KBM-7 (cell line): ENCODE measurements around the gene STK35.

Experiments used
- DNase-seq: peaks from one replicate; pipeline ENCODE4 v3.0.0-alpha.2; 2015
- in situ Hi-C: fragments of 300-500 bp; cut with MboI; formaldehyde crosslinking; loops from 2 replicates; pipeline ENCODE4 v1.14.3; 2020; ENCODE audit warnings: low sequenced_read_pairs, low pct_unique_long_range_greater_than_20kb, mixed read lengths

The STK35 gene

DNA sequence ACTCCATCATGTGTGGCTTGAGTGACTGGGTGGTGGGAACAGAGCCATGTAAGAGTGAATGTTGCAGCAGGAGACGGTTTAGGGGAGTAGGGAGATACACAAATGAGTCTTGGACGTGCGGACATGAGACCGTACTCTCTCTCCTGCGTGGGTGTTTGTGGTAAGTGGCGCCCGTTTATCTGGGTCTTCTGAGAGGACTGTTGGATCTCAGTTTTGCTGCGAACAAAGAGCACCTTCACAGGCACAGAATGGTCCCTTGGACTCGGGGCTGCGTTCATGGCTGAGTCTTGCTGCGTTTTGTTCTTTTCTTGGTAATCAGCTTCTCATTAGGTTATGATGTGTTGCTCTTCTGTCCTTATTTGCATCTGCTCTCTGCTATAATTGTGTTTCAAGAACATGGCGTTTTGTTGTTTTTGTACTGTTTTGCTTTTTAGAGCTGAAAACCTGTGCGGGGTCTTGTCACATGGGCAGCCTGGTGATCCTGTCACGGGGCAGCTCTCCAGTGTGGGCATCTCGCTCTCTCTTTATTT lies 28.5 kb downstream of the STK35 start:
- in situ Hi-C loops, result no loop called here
- DNase-seq, result no peak

DNA sequence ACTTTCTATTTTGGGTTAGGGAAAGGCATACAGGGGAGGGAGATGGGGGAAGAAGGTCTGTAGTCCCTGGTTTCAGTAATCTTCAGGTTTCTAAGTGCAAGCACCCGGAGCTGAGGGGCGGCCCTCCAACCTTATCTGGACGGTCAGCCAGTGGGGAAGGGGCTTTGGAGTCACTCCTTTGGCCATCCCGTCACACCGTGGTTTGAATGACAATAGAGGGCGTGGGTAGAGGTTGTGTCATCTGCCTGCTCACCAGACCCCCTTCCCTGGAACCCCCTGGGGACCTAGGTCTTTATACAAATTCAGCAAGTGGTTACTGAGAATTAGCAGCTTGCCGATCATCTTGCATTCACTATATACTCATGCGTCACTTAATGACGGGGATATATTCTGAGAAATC lies 29.1 kb downstream of the STK35 start:
- DNase-seq, result no peak
- in situ Hi-C loops, result no loop called here

DNA sequence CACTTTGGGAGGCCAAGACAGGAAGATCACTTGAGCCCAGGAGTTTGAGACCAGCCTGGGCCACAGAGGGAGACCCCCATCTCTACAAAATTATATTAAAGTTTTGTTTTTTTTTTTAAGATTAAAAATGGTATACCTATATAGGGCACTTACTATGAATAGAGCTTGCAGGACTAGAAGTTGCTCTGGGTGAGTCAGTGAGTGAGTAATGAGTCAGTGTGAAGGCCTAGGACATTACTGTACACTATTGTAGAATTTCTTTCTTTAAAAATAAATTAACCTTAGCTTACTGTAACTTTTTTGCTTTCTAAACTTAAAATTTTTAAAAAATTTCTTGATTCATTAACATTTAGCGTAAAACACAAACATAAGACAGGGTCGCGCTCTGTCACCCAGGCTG lies 29.7 kb downstream of the STK35 start:
- no peak for DNase-seq
- in situ Hi-C loops, result no loop called here

DNA sequence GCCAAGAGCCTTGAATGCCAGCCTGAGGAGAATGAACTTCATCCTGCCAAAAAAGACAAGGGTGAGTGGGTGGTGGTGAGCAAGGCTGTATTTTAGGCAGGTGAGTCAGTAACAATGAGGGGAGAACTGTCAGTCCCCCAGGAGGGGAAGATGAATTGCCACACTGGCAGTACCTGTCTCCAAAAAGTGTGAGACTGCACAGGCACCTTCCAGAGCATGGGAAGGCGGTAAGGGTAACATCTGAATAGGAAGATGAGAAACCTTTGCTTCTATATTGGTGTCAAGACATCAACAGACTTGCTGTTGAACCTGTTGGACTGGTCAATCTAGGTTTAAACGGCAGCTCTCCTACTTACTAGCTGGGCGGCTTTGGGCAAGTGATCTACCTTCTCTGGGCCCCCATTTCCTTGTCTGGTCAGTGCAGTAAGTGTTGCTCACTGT lies 30.9 kb downstream of the STK35 start:
- no peak for DNase-seq
- in situ Hi-C loops, result no loop called here

DNA sequence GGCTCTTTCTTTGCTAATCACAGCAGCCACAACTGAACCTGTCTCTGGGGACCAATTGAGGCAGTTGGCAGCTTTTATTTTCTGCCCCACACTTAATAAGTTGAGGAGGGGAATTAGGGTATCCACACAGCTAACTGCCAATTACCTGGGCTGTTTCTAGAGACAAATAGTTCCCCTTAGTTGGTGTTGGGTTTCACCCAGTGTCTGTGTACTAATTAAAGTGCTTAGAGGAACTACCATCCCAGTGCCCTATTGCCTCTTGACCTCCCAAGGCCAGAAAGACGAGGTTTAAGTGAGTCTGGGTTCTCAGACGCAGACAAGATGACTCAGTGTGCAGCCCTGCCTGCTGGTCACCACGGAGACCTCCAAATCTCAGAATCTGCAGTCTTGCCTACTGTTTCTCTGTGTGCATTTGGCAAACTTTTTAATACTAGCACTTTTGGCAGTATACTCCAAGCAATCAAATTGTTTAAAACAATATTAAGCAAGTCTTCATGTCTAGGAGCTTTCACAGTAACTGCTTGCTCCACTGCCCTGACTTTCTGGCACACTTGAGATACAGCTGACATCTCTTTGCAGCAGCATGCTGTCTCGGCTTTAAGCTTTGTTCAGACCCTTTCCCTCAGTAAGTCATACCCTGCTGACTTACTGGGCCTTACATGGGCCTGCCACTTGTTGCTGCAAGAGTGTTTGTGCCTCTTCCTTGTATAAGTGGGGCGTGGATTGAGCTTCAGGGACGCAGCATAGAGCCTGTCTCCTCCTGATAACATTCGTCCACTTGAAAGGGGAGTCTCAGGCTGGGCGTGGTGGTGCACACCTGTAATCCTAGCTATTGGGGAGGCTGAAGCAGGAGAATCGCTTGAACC lies 31.9 kb downstream of the STK35 start:
- DNase-seq, result no peak

DNA sequence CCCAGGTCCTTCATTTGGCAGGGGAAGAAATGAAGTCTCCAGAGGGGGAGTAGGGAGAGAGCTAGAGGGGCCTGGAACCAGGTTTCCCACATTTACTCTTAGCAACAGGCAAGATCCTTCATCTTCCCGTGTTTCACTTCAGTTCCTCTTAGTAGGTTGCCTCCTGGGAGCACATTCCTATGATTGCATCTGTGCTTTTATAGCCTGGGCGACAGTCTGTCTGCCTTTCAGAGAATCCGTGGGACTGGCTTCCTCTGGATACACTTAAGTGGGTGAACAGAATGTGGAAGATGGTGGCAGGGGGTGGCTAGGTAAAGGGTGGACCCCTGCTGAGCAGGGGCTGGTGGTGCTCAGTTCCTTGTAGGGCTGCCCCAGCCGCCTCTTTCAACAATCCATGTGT lies 33.4 kb downstream of the STK35 start:
- DNase-seq, result no peak
- in situ Hi-C loops, result no loop called here

More for the DNA sequence above, 31.9 kb downstream of the STK35 start:
- in situ Hi-C loops, result no loop called here

DNA sequence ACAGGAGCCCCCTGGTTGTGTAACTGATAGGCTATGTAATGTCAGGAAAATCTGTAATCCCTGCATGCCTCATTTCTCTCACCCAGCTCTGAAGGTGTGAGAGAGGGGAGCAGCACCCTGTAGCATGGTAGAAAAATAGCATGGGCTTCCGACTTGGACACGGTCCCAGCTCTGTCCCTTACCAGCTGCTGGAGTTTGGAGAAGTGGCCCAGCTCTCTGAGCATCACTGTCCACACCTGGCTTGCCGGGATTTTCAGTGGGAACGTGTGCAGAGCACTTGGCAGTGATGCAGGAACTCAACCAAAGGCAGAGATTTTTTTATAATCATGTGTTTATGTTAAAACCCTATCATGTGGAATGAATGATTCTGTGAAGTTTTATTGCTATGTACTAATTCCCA lies 34.6 kb downstream of the STK35 start:
- no peak for DNase-seq
- in situ Hi-C loops, result no loop called here

DNA sequence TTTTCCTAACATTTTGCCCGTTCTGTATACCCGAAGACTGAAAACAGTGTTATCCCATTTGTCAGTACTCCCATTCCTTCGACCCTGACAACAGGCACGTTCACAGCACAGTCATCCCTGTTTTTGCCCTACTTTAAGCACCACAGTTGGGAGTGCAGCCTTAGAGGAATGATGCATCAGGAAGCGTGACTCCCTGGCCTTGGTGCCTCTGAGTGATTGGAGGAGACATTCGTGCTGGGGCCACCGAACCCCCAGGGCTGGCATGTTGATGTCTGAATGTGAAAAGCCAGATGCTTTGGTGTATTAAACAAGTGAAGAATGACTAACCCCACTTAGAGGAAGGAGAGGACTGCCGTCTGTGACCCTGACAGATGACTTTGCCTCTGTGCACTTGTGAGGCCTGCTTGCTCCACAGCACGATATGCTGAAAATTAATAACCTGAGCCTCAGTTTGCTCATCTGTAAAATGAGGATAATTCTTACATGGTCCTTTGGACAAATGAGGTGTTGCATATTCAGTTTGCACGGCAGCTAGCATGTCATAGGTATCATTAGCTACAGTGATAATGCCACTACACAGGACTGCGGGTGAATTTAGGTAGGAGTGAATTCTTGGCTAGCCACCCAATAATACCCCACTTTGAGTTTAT lies 36.0 kb downstream of the STK35 start:
- DNase-seq, result no peak
- in situ Hi-C loops, result no loop called here

DNA sequence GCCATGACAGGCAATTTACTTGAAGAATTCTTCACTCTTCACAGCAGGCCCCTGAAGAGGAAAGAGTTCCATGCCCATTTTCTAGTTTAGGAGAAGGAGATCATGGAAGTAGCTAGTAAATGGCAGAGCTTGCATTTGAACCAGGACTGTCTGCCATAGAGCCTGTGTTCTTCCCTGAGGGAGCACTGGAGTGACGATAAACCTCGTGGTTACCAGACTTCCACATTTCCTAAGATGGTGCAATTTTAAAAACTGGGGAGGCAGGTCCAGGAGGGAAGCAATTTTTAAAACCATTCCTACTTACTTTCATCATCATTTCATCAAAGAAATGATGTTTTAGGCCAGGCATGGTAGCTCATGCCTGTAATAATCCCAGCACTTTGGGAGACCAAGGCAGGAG lies 36.8 kb downstream of the STK35 start:
- in situ Hi-C loops, result no loop called here
- DNase-seq, result no peak

DNA sequence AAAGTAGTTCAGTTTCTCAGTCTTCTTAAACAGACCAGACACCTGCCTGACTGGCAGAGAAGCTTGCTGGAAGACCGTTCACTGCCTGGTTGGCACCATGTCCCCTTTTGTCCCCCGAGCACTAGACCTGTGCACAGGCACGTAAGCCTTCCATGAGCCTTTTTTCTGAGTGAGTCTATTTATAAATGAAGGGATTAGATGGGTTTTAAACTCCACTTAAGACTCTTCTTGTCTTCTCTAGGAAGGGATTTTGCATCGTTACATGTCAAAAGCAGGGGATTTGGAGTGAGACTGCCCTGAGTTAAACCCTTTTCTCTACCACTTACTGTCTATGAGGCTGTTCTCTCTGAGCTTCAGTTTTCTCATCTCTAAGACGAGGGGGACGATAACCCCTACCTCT lies 37.6 kb downstream of the STK35 start:
- in situ Hi-C loops, result no loop called here
- no peak for DNase-seq

DNA sequence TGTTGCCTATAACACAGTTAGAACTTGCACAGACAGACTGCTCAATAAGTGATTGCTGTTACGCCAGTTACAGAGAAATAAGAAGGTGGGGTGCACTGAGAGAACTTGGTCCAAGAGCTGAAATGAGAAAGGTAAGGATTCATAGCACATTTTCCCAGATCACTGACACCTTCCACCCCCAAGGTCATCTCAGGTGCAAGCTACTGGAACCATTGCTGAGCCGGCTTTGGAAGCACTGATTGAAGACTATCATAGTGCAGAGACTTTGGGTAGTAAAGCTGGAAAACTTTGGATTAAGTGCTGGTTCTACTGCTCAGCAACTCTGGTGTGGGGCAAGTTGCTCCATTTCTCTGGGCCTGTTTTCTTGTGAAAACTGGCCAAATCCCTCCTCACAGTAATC lies 38.1 kb downstream of the STK35 start:
- in situ Hi-C loops, result no loop called here
- no peak for DNase-seq

DNA sequence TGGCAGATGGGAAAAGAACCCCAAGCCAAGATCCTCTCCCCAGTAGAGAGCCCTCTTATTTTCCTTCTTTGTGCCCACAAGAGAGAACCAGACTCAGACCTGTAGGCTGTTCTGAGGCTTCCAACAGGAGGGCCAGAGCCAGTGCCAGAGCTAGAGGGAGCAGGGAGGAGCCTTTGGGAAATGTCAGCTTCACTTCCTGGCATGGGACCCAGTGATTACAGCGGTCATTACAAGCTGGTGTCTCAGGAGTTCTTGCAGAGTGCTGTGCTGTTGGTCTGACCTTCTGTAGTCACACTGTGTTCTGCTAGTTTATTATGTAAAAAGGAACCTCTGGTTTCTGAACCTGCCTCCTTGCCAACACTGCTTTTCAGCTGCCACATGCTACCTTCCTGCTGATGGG lies 38.9 kb downstream of the STK35 start:
- in situ Hi-C loops, result no loop called here
- no peak for DNase-seq

DNA sequence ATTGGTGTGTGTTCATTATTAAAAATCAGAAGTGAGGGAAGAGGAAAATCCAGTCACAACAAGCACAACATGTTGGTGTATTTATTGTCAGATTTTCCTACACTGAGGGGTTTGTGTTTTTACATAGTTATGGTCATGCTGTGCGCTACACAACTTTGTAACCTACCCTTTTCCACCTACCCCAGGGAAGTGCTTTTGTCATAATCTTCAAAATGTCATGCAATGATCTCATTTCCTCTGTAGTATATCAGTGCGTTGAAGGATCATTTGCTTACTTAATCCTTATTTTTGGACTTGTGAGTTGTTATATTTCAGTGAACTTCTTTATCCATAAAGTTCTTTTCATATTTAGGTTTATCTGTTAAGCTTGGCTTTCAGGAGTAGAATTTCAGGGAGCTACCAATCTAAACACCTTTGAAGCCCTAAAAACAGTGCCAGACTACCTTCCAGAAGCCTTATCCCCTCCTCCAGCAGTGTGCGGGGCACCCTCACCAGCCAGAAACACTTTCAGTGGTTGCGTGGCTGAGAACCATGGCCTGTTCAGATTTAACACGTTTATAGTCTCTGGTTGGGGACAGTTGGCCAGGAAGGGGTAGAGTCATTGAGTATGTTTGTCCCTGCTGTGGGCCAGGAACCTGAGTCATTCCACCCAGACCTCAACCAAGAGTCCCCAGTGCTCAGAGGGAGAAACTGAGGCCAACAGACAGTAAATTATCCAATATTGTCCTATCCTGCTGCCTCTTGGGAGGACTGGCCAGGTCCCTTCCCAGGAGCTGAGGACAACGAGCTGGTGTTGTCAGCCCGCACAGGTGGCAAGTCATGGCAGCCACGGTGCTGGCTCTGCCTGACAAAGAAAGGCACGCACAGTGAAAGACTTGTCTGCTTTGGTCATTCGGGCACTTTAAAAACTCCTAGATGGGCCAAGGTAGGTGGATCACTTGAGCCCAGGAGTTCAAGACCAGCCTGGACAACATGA lies 40.3 kb downstream of the STK35 start:
- DNase-seq, result no peak
- in situ Hi-C loops, result no loop called here

DNA sequence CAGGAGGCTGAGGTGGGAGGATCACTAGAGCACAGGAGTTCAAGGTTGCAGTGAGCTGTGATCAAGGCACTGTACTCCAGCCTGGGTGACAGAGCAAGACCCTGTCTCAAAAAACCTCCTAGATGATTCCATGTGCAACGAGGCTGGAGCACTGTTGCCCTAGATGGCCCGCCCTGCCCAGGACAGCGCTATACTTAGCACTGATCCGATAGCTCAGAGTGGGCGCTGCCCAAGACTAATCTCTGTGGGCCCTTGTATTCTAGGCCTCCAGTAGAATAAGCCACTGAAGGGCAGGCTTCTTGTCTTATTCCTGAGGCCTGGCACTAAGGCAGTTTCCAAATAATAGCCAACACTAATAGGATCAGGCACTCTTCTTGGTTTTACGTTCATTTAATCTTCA lies 41.0 kb downstream of the STK35 start:
- no peak for DNase-seq
- in situ Hi-C loops, result no loop called here

DNA sequence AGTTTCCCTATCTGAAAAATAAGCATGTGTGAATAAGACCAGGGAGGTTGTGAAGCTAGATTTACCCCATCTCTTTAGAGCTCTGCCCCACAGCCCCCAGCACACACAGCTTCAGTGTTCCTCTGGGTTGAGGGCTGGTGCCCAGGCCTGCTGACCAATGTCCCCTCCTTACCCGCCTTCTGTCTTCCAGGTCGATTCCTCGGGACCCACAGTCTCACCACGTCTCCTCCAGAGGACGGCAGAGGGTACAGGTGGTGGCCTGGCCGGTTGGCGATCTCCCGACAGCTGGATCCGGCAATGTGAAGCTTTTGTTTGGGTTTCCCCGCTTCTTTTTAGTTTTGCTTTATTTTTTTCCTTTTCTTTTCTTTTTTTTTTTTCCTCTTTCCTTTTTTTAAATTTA lies 42.0 kb downstream of the STK35 start:
- DNase-seq, result no peak
- in situ Hi-C loops, result no loop called here

DNA sequence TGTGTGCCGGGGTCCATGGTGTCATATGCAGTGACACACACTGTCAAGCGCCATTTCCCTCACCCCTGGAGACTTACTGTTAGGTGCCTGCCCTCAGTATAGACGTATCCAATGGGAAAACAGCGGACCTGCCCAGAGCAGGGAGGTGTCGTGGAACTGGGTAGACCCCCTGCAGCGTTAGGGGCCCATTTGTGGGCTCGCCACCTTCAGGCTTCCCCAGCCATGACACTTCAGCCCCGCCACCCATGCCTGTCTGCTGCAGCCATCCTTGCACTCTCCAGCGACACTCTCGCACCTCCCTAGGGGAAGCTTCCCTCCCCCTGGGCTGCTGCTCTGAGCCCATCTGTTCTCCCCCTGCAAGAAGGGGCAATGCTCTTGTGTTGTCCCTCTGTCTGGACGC lies 43.2 kb downstream of the STK35 start:
- DNase-seq, result no peak
- in situ Hi-C loops, result no loop called here

DNA sequence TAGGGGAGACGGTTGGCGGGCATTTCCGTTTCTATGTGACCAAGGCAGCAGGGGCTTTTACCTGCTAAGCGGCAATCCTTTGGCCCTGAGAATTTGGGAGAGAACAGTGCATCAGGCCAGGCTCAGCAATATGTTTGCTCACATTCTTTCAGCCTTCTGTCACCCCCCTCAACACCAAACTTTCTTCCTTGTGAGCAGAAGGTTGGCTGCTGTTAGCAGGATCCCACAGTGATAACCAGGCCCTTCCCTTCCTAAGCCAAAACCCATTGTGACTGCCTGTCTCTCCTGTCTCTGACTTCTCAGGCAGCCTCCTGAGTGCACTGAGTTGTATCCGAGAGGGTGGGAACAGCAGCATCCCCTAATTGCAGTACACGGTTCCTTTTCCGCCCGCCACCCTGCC lies 43.7 kb downstream of the STK35 start:
- in situ Hi-C loops, result no loop called here
- DNase-seq, result no peak

DNA sequence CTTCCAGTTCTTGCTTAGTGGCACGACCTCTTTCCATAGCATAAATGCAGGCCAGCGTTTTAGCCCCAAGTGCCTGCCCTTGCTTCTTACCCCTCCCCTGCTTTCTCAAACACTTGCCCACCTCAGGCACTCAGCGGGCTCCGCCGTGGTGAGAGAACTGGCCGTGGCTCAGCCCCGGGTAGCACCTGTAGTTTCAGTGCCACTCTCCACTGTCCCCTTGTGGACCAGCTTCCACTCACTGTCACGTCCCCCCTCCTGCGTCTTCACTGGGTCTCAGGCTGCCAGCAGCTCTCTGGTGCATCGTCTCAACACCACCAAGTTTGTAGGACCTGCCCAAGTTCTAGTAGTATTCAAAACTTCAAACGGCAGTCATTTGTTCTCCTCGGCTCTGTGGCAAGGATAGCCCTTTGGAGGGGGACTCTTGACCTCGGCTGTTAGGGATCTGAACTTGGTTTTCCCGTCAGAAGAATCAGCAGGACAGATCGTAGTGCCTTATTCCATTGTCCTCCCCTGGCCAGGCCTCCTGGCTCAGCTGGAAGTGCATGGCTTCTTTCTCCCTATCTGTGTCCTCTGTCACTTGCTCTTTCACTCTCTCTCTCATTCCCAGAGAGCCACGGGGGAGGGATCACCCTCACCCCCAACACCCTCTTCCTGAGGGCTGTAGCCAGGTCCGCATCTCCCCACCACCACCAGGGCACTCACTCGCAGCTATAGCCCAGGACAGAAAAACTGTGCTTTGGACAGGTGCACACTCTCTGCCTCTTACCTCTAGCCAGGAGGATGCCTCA lies 44.6 kb downstream of the STK35 start:
- DNase-seq, result no peak
- in situ Hi-C loops, result no loop called here

DNA sequence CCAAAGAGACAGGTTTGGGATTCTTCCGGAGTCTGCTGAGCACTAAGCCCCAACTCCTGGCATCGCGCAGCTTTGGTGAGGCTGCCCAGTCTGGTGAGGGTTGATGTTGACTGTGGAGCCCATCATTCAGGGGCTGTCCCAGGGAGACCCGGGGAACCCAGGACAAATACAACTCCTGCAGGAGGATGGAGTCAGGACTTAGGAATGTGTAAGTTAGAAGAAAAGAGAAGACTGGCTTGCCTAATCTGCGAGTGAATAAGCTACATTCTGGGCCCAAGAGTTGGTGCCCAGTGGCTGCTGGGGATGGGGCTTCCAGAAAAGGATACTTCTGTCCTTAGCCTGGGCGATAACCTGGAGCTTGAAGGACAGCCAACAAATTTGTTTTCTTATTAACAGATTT lies 47.9 kb downstream of the STK35 start:
- in situ Hi-C loops, result no loop called here
- no peak for DNase-seq
